ENCODE data around the gene CHCT1.

CHCT1 gene

GRCh38 chr17:60463157-60463835, 41.0 kb downstream of the CHCT1 start:
- Histone ChIP-seq H3K27ac (ENCODE audit: low read depth, low read length) (no peak overlapping the region), H3K4me3 (ENCODE audit: low read depth in 1 of 2, low read length in 2 of 2) (no peak overlapping the region), H3K4me1 (ENCODE audit: control insufficient read depth in 1 of 2, insufficient read depth in 2 of 2, low read length in 2 of 2) (no peaks in the 10 kb centered on the region), H3K27me3 (ENCODE audit: control insufficient read depth in 1 of 2, insufficient read depth in 2 of 2, low read length in 2 of 2) (no peaks in the 10 kb centered on the region), H3K9ac (ENCODE audit: low read depth in 1 of 2, low read length in 2 of 2) (no peak overlapping the region), H3K9me3 (ENCODE audit: control insufficient read depth in 1 of 2, low read length in 2 of 2) (no peaks in the 10 kb centered on the region), H3K36me3 (ENCODE audit: control insufficient read depth in 1 of 2, insufficient read depth in 2 of 2, low read length in 2 of 2) (peaks cover 27 to 53% of the 10 kb centered on the region in 2 donors)

DNA sequence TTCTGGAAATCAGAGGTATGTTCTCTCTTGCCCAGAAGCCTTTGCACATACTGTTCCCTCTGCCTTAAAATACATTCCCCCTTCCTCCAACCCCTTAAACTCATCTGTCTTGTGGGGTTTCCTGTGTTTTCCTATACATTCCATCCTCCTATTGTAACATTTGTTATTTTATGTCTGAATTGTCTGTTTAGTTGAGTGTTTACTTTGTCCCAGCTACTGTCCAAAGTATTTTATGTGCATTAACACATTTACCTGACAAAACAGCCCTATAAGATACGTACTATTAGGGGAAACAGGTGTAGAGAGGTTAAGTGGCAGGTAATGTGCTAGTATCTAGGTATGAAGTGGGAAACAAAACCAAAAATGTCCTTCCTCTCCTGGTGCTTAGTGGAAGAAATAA, 42.1 kb downstream of the CHCT1 start:
- Histone ChIP-seq H3K4me1 (ENCODE audit: control insufficient read depth in 1 of 2, insufficient read depth in 2 of 2, low read length in 2 of 2) (no peaks in the 10 kb centered on the region), H3K9ac (ENCODE audit: low read depth in 1 of 2, low read length in 2 of 2) (no peak overlapping the region), H3K4me3 (ENCODE audit: low read depth in 1 of 2, low read length in 2 of 2) (no peak overlapping the region), H3K27ac (ENCODE audit: low read depth, low read length) (no peak overlapping the region), H3K9me3 (ENCODE audit: control insufficient read depth in 1 of 2, low read length in 2 of 2) (no peaks in the 10 kb centered on the region), H3K27me3 (ENCODE audit: control insufficient read depth in 1 of 2, insufficient read depth in 2 of 2, low read length in 2 of 2) (no peaks in the 10 kb centered on the region), H3K36me3 (ENCODE audit: control insufficient read depth in 1 of 2, insufficient read depth in 2 of 2, low read length in 2 of 2) (peaks cover 27 to 46% of the 10 kb centered on the region in 2 donors)

DNA sequence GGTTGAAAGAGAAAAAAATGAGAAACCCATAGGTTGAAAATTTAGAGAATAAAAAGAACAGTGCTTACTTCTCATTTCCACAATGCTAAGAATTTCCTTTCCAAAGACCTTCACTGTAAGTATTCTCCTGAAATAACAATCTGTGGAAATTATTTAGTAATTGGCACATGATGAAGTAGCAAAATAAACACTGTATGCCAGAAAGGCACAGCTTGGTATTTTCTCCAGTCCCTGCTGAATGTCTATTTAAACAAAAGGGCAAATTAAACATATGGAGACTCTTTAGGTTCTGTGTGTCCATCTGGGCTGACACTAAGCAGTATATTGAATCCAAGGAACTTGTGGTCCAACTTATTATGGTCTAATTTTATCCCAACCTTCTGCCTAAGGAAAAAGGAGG, 46.1 kb downstream of the CHCT1 start:
- Histone ChIP-seq H3K27ac (ENCODE audit: low read depth, low read length) (no peak overlapping the region), H3K9ac (ENCODE audit: low read depth in 1 of 2, low read length in 2 of 2) (no peak overlapping the region), H3K36me3 (ENCODE audit: control insufficient read depth in 1 of 2, insufficient read depth in 2 of 2, low read length in 2 of 2) (peaks cover 21 to 26% of the 10 kb centered on the region in 2 donors), H3K9me3 (ENCODE audit: control insufficient read depth in 1 of 2, low read length in 2 of 2) (no peaks in the 10 kb centered on the region), H3K4me3 (ENCODE audit: low read depth in 1 of 2, low read length in 2 of 2) (no peak overlapping the region), H3K4me1 (ENCODE audit: control insufficient read depth in 1 of 2, insufficient read depth in 2 of 2, low read length in 2 of 2) (peaks cover 0 to 4% of the 10 kb centered on the region in 2 donors), H3K27me3 (ENCODE audit: control insufficient read depth in 1 of 2, insufficient read depth in 2 of 2, low read length in 2 of 2) (no peaks in the 10 kb centered on the region)

GRCh38 chr17:60471451-60471850, 49.2 kb downstream of the CHCT1 start:
- Histone ChIP-seq H3K9ac (ENCODE audit: low read depth in 1 of 2, low read length in 2 of 2) (no peak overlapping the region), H3K27ac (ENCODE audit: low read depth, low read length) (no peak overlapping the region), H3K4me3 (ENCODE audit: low read depth in 1 of 2, low read length in 2 of 2) (no peak overlapping the region), H3K36me3 (ENCODE audit: control insufficient read depth in 1 of 2, insufficient read depth in 2 of 2, low read length in 2 of 2) (peaks cover 0 to 16% of the 10 kb centered on the region in 2 donors), H3K27me3 (ENCODE audit: control insufficient read depth in 1 of 2, insufficient read depth in 2 of 2, low read length in 2 of 2) (no peaks in the 10 kb centered on the region), H3K4me1 (ENCODE audit: control insufficient read depth in 1 of 2, insufficient read depth in 2 of 2, low read length in 2 of 2) (peaks cover 0 to 4% of the 10 kb centered on the region in 2 donors), H3K9me3 (ENCODE audit: control insufficient read depth in 1 of 2, low read length in 2 of 2) (no peaks in the 10 kb centered on the region)

DNA sequence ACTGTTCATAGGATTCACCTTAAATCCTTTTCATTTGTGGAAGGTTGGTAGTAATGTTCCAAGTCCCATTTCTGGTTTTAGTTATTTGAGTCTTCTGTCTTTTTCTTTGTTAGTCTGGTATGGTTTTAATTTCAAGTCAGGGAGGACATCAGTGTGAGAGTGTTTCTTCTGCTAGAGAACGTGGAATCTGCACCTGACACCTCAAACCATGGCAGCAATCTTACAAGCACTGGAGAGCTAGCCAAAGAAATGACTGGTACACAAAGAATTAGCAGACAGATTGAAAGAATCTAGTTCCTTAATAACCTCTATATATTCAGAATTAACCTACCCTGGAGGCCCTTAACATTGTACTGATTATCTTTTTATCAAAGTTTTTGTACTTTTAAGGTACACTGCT, 50.2 kb downstream of the CHCT1 start:
- H3K36me3 ChIP-seq (ENCODE audit: control insufficient read depth in 1 of 2, insufficient read depth in 2 of 2, low read length in 2 of 2), result peaks cover 0 to 14% of the 10 kb centered on the region in 2 donors
- no peaks in the 10 kb centered on the region for H3K27me3 ChIP-seq (ENCODE audit: control insufficient read depth in 1 of 2, insufficient read depth in 2 of 2, low read length in 2 of 2)
- H3K4me1 ChIP-seq (ENCODE audit: control insufficient read depth in 1 of 2, insufficient read depth in 2 of 2, low read length in 2 of 2), result peaks cover 0 to 4% of the 10 kb centered on the region in 2 donors
- H3K9ac ChIP-seq (ENCODE audit: low read depth in 1 of 2, low read length in 2 of 2), result no peak overlapping the region
- no peak overlapping the region for H3K27ac ChIP-seq (ENCODE audit: low read depth, low read length)
- H3K9me3 ChIP-seq (ENCODE audit: control insufficient read depth in 1 of 2, low read length in 2 of 2), result no peaks in the 10 kb centered on the region
- no peak overlapping the region for H3K4me3 ChIP-seq (ENCODE audit: low read depth in 1 of 2, low read length in 2 of 2)

GRCh38 chr17:60473788-60474187, 51.5 kb downstream of the CHCT1 start:
- no peak overlapping the region for H3K27ac ChIP-seq (ENCODE audit: low read depth, low read length)
- no peak overlapping the region for H3K4me3 ChIP-seq (ENCODE audit: low read depth in 1 of 2, low read length in 2 of 2)
- no peaks in the 10 kb centered on the region for H3K9me3 ChIP-seq (ENCODE audit: control insufficient read depth in 1 of 2, low read length in 2 of 2)
- no peak overlapping the region for H3K9ac ChIP-seq (ENCODE audit: low read depth in 1 of 2, low read length in 2 of 2)
- H3K27me3 ChIP-seq (ENCODE audit: control insufficient read depth in 1 of 2, insufficient read depth in 2 of 2, low read length in 2 of 2), result no peaks in the 10 kb centered on the region
- H3K4me1 ChIP-seq (ENCODE audit: control insufficient read depth in 1 of 2, insufficient read depth in 2 of 2, low read length in 2 of 2), result peaks cover 0 to 4% of the 10 kb centered on the region in 2 donors
- H3K36me3 ChIP-seq (ENCODE audit: control insufficient read depth in 1 of 2, insufficient read depth in 2 of 2, low read length in 2 of 2), result peaks cover 0 to 8% of the 10 kb centered on the region in 2 donors

Measured in duodenal mucosa (tissue), 2 donors.